GM19328 (cell line): ENCODE measurements around the gene AGO3.

Experiments
- ATAC-seq: cut with Tn5 transposase; IDR thresholded peaks from one replicate; pipeline ENCODE4 v1.9.1; 2021; ENCODE audit warnings: mild to moderate bottlenecking, moderate library complexity; ENCODE audit not compliant: unreplicated experiment

AGO3 gene

GRCh38 chr1:36118447-36119204 lies 187.7 kb downstream of the AGO3 start:
- no peak for ATAC-seq

GRCh38 chr1:36119456-36119855 lies 188.6 kb downstream of the AGO3 start:
- no peak for ATAC-seq
